WTC11 (cell line): Measurements from ENCODE around the gene ZBTB18. TPM values are rescaled to one million over a fixed set of nuclear protein-coding genes. Genes with fewer than 3 reads are reported as not detected.

Experiments used
- ATAC-seq: fragments of 200-7000 bp; cut with Tn5 transposase; 2 replicates; pipeline ENCODE4 v1.10.0; 2021; ENCODE audit warnings: mild to moderate bottlenecking, moderate library complexity
- CTCF ChIA-PET: fragments of 300-600 bp; sonication (Branson Sonifier 250); formaldehyde crosslinking; loops from one replicate; lab custom pipeline; 2021; ENCODE audit warnings: antibody characterized with exemption; lab: Charles Lee
- POLR2A ChIA-PET: fragments of 350-600 bp; sonication (Branson Sonifier 250); formaldehyde crosslinking; loops from one replicate; lab custom pipeline; 2021; ENCODE audit warnings: antibody characterized with exemption; lab: Charles Lee
- DNase-seq: peaks from one replicate; pipeline ENCODE4 v3.0.0; 2021; ENCODE audit warnings: low spot score
- H3K27ac Mint-ChIP-seq: 2 replicates; pipeline ENCODE4 v1.8.0; 2021; ENCODE audit warnings: mixed read lengths
- H3K27me3 Mint-ChIP-seq: 2 replicates; pipeline ENCODE4 v1.8.0; 2021; ENCODE audit warnings: low read depth, mild to moderate bottlenecking, moderate library complexity, mixed read lengths
- H3K36me3 Mint-ChIP-seq: 2 replicates; pipeline ENCODE4 v1.8.0; 2021; ENCODE audit warnings: mixed read lengths
- H3K4me1 Mint-ChIP-seq: 2 replicates; pipeline ENCODE4 v1.8.0; 2022; ENCODE audit warnings: mixed read lengths
- H3K4me3 Mint-ChIP-seq: 2 replicates; pipeline ENCODE4 v1.8.0; 2021; ENCODE audit warnings: mild to moderate bottlenecking, moderate library complexity, mixed read lengths
- H3K9me3 Mint-ChIP-seq: 2 replicates; pipeline ENCODE4 v1.8.0; 2021; ENCODE audit warnings: mixed read lengths
- CREB1 ChIP-seq: sonication (generic); formaldehyde crosslinking; IDR thresholded peaks from 2 replicates; pipeline ENCODE4 v1.8.0; 2023; ENCODE audit warnings: mild to moderate bottlenecking, missing genetic modification reagents
- ELF4 ChIP-seq: sonication (generic); formaldehyde crosslinking; IDR thresholded peaks from 2 replicates; pipeline ENCODE4 v1.8.1; 2022; ENCODE audit warnings: low read depth, mild to moderate bottlenecking, moderate library complexity, missing genetic modification reagents
- ERG ChIP-seq: fragments of 250-450 bp; sonication (Bioruptor Pico); IDR thresholded peaks from 2 replicates; pipeline ENCODE4 v1.8.0; 2021; ENCODE audit warnings: mild to moderate bottlenecking
- FOXP1 ChIP-seq: sonication (generic); formaldehyde crosslinking; IDR thresholded peaks from 2 replicates; pipeline ENCODE4 v1.8.0; 2022; ENCODE audit warnings: missing genetic modification reagents, mild to moderate bottlenecking, moderate library complexity, borderline replicate concordance
- GRHL2 ChIP-seq: fragments of 250-450 bp; sonication (Bioruptor Pico); IDR thresholded peaks from 2 replicates; pipeline ENCODE4 v1.8.0; 2022; ENCODE audit warnings: mild to moderate bottlenecking, moderate library complexity; ENCODE audit not compliant: insufficient replicate concordance, severe bottlenecking
- HMGXB4 ChIP-seq: sonication (generic); formaldehyde crosslinking; IDR thresholded peaks from 2 replicates; pipeline ENCODE4 v1.8.1; 2023; ENCODE audit warnings: mild to moderate bottlenecking, moderate library complexity, missing genetic modification reagents
- JAZF1 ChIP-seq: fragments of 250-450 bp; sonication (Bioruptor Pico); IDR thresholded peaks from 2 replicates; pipeline ENCODE4 v1.9.0; 2021; ENCODE audit warnings: moderate library complexity, mild to moderate bottlenecking, inconsistent platforms
- JUN ChIP-seq: sonication (generic); formaldehyde crosslinking; IDR thresholded peaks from 2 replicates; pipeline ENCODE4 v1.8.0; 2023; ENCODE audit warnings: mild to moderate bottlenecking, missing genetic modification reagents
- MXD4 ChIP-seq: fragments of 250-450 bp; sonication (Bioruptor Pico); IDR thresholded peaks from 2 replicates; pipeline ENCODE4 v1.8.0; 2021; ENCODE audit warnings: mild to moderate bottlenecking, moderate library complexity, borderline replicate concordance
- NFYB ChIP-seq: sonication (generic); formaldehyde crosslinking; conservative IDR thresholded peaks from 2 replicates; pipeline ENCODE4 v1.8.0; 2022; ENCODE audit warnings: low read depth, missing genetic modification reagents
- PRDM15 ChIP-seq: sonication (generic); formaldehyde crosslinking; IDR thresholded peaks from 2 replicates; pipeline ENCODE4 v1.8.0; 2022; ENCODE audit warnings: missing genetic modification reagents
- PRRX2 ChIP-seq: fragments of 250-450 bp; sonication (Bioruptor Pico); IDR thresholded peaks from 2 replicates; pipeline ENCODE4 v1.8.0; 2021; ENCODE audit warnings: mild to moderate bottlenecking
- USF2 ChIP-seq: sonication (generic); formaldehyde crosslinking; IDR thresholded peaks from 2 replicates; pipeline ENCODE4 v1.8.1; 2023; ENCODE audit warnings: mild to moderate bottlenecking, missing genetic modification reagents, moderate library complexity
- ZNF512 ChIP-seq: sonication (generic); formaldehyde crosslinking; IDR thresholded peaks from 2 replicates; pipeline ENCODE4 v1.8.1; 2022; ENCODE audit warnings: missing genetic modification reagents, borderline replicate concordance
- ZNF671 ChIP-seq: fragments of 250-450 bp; sonication (Bioruptor Pico); IDR thresholded peaks from 2 replicates; pipeline ENCODE4 v1.8.0; 2021; ENCODE audit warnings: mild to moderate bottlenecking
- total RNA-seq: library from RNA; stranded (reverse); gene quantifications from 3 replicates; pipeline ENCODE4 v1.2.3, GENCODE V29; 2021
- TF ChIP-seq, protein P1 (sequence below): sonication (generic); formaldehyde crosslinking; conservative IDR thresholded peaks from 2 replicates; pipeline ENCODE4 v1.8.1; 2022; ENCODE audit warnings: mild to moderate bottlenecking, missing genetic modification reagents
- TF ChIP-seq, protein P2 (sequence below): sonication (generic); formaldehyde crosslinking; IDR thresholded peaks from 2 replicates; pipeline ENCODE4 v1.8.0; 2023; ENCODE audit warnings: missing genetic modification reagents, mild to moderate bottlenecking, borderline replicate concordance
- TF ChIP-seq, protein P3 (sequence below): sonication (generic); formaldehyde crosslinking; IDR thresholded peaks from 2 replicates; pipeline ENCODE4 v1.8.1; 2023; ENCODE audit warnings: mild to moderate bottlenecking, missing genetic modification reagents
- TF ChIP-seq, protein P4 (sequence below): sonication (generic); formaldehyde crosslinking; IDR thresholded peaks from 2 replicates; pipeline ENCODE4 v1.8.1; 2022; ENCODE audit warnings: mild to moderate bottlenecking, moderate library complexity, missing genetic modification reagents

The ZBTB18 gene
- total RNA-seq, 1 experiment from 2014 or later: 16.0 TPM

DNA sequence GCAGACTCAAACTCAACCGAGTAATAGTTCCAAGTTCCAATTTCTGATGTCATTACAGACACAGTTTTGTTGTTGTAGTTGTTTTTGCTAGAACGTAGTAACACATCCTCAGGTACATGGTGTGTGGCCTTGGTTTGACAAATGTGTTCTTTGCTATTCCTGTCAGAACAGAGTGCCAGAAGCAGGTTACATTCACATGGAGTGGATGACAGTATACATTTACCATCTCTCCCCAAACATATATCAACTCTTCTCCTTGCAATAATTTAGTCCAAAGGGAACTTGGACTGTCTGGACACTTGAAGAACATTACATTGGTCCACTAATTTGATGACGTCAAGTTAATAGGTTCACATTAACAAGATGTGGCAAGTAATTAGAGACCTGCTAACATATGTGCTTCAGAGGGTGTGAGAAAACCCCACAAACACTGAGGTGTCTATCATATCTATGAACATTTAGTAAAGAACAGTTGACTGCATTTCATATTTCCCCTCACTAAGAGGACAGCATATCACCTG, 44.6 kb upstream of the ZBTB18 start (continued):
- TF ChIP-seq USF2 (CRISPR knock-in tag) (no peak), JAZF1 (CRISPR knock-in tag) (no peak), ERG (CRISPR knock-in tag) (no peak), PRDM15 (CRISPR knock-in tag) (no peak), MXD4 (no peak), CREB1 (CRISPR knock-in tag) (no peak)
- TF ChIP-seq, protein P1, sequence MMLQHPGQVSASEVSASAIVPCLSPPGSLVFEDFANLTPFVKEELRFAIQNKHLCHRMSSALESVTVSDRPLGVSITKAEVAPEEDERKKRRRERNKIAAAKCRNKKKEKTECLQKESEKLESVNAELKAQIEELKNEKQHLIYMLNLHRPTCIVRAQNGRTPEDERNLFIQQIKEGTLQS: no peak

- CTCF ChIA-PET: no interaction called here
- H3K27ac Mint-ChIP-seq: no peak overlapping the region
- no peak for ATAC-seq
- TF ChIP-seq, protein P2, sequence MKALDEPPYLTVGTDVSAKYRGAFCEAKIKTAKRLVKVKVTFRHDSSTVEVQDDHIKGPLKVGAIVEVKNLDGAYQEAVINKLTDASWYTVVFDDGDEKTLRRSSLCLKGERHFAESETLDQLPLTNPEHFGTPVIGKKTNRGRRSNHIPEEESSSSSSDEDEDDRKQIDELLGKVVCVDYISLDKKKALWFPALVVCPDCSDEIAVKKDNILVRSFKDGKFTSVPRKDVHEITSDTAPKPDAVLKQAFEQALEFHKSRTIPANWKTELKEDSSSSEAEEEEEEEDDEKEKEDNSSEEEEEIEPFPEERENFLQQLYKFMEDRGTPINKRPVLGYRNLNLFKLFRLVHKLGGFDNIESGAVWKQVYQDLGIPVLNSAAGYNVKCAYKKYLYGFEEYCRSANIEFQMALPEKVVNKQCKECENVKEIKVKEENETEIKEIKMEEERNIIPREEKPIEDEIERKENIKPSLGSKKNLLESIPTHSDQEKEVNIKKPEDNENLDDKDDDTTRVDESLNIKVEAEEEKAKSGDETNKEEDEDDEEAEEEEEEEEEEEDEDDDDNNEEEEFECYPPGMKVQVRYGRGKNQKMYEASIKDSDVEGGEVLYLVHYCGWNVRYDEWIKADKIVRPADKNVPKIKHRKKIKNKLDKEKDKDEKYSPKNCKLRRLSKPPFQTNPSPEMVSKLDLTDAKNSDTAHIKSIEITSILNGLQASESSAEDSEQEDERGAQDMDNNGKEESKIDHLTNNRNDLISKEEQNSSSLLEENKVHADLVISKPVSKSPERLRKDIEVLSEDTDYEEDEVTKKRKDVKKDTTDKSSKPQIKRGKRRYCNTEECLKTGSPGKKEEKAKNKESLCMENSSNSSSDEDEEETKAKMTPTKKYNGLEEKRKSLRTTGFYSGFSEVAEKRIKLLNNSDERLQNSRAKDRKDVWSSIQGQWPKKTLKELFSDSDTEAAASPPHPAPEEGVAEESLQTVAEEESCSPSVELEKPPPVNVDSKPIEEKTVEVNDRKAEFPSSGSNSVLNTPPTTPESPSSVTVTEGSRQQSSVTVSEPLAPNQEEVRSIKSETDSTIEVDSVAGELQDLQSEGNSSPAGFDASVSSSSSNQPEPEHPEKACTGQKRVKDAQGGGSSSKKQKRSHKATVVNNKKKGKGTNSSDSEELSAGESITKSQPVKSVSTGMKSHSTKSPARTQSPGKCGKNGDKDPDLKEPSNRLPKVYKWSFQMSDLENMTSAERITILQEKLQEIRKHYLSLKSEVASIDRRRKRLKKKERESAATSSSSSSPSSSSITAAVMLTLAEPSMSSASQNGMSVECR (CRISPR knock-in tag): no peak
- TF ChIP-seq NFYB (CRISPR knock-in tag) (no peak), GRHL2 (CRISPR knock-in tag) (no peak), JUN (CRISPR knock-in tag) (no peak), HMGXB4 (CRISPR knock-in tag) (no peak), ELF4 (no peak), ZNF671 (CRISPR knock-in tag) (no peak), PRRX2 (no peak), FOXP1 (CRISPR knock-in tag) (no peak), ZNF512 (CRISPR knock-in tag) (no peak)
- TF ChIP-seq, protein P3, sequence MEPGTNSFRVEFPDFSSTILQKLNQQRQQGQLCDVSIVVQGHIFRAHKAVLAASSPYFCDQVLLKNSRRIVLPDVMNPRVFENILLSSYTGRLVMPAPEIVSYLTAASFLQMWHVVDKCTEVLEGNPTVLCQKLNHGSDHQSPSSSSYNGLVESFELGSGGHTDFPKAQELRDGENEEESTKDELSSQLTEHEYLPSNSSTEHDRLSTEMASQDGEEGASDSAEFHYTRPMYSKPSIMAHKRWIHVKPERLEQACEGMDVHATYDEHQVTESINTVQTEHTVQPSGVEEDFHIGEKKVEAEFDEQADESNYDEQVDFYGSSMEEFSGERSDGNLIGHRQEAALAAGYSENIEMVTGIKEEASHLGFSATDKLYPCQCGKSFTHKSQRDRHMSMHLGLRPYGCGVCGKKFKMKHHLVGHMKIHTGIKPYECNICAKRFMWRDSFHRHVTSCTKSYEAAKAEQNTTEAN (CRISPR knock-in tag): no peak
- TF ChIP-seq, protein P4, sequence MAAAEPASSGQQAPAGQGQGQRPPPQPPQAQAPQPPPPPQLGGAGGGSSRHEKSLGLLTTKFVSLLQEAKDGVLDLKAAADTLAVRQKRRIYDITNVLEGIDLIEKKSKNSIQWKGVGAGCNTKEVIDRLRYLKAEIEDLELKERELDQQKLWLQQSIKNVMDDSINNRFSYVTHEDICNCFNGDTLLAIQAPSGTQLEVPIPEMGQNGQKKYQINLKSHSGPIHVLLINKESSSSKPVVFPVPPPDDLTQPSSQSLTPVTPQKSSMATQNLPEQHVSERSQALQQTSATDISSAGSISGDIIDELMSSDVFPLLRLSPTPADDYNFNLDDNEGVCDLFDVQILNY (CRISPR knock-in tag): no peak
- H3K27me3 Mint-ChIP-seq: no peaks in the 10 kb centered on the region; the same call in 1 of the 2 replicates
- no peak for DNase-seq
- H3K4me3 Mint-ChIP-seq: no peak overlapping the region
- no peaks in the 10 kb centered on the region for H3K9me3 Mint-ChIP-seq
- H3K4me1 Mint-ChIP-seq: peaks cover 16% of the 10 kb centered on the region
- POLR2A ChIA-PET: no interaction called here
- H3K36me3 Mint-ChIP-seq: no peaks in the 10 kb centered on the region
These were observed 44.1 kb upstream of the ZBTB18 start for GRCh38 chr1:244006961-244007360.
